Osteoblast (primary cell): Measurements from ENCODE around the gene UFD1. TPM values are rescaled to one million over a fixed set of nuclear protein-coding genes. Genes with fewer than 3 reads are reported as not detected.

Source experiments
- DNase-seq: peaks from one replicate; pipeline ENCODE4 v3.0.0; 2011; ENCODE audit warnings: low spot score, mixed read lengths; ENCODE audit not compliant: insufficient read length; ENCODE audit errors: missing footprints
- H2AFZ ChIP-seq: 2 replicates; pipeline ENCODE4 v1.6.0; 2011; ENCODE audit warnings: mild to moderate bottlenecking, low read length
- H3K27ac ChIP-seq: 2 replicates; pipeline ENCODE4 v1.5.1; 2011; ENCODE audit warnings: mild to moderate bottlenecking, low read depth, low read length, moderate library complexity
- H3K27me3 ChIP-seq: 2 replicates; pipeline ENCODE4 v1.6.0; 2012; ENCODE audit warnings: mild to moderate bottlenecking, control low read depth, inconsistent platforms, low read length, moderate library complexity; ENCODE audit not compliant: insufficient read depth
- H3K36me3 ChIP-seq: 2 replicates; pipeline ENCODE4 v1.5.1; 2011; ENCODE audit warnings: mild to moderate bottlenecking, low read length, control low read depth, moderate library complexity; ENCODE audit not compliant: insufficient read depth
- H3K4me1 ChIP-seq: 2 replicates; pipeline ENCODE4 v1.5.1; 2011; ENCODE audit warnings: mild to moderate bottlenecking, low read length, control low read depth, moderate library complexity; ENCODE audit not compliant: insufficient read depth
- H3K4me2 ChIP-seq: 2 replicates; pipeline ENCODE4 v1.6.0; 2011; ENCODE audit warnings: mild to moderate bottlenecking, low read length; ENCODE audit not compliant: insufficient read depth
- H3K4me3 ChIP-seq: fragments of 200-600 bp; sonication (generic); 3 replicates; pipeline ENCODE4 v1.5.1; 2012; ENCODE audit warnings: mild to moderate bottlenecking, low read length, inconsistent platforms; ENCODE audit not compliant: insufficient read depth
- H3K79me2 ChIP-seq: 2 replicates; pipeline ENCODE4 v1.6.0; 2012; ENCODE audit warnings: mild to moderate bottlenecking, low read length, control low read depth, inconsistent platforms; ENCODE audit not compliant: insufficient read depth
- H3K9me3 ChIP-seq: 2 replicates; pipeline ENCODE4 v1.5.1; 2011; ENCODE audit warnings: low read depth, low read length, control low read depth
- H4K20me1 ChIP-seq: 2 replicates; pipeline ENCODE4 v1.6.0; 2012; ENCODE audit warnings: mild to moderate bottlenecking, low read length, control low read depth; ENCODE audit not compliant: insufficient read depth
- total RNA-seq: library from RNA; depleted of rRNA; stranded (reverse); fragments of >200 nt; gene quantifications from 2 replicates; pipeline ENCODE4 v1.2.3, GENCODE V29; 2012
- TF ChIP-seq, protein P1 (sequence below): IDR thresholded peaks from 2 replicates; pipeline ENCODE4 v1.5.1; 2011; ENCODE audit warnings: mild to moderate bottlenecking, low read depth, low read length, moderate library complexity; ENCODE audit errors: extremely low read depth

Gene UFD1
- total RNA-seq, 1 donor: 56.8 TPM

DNA sequence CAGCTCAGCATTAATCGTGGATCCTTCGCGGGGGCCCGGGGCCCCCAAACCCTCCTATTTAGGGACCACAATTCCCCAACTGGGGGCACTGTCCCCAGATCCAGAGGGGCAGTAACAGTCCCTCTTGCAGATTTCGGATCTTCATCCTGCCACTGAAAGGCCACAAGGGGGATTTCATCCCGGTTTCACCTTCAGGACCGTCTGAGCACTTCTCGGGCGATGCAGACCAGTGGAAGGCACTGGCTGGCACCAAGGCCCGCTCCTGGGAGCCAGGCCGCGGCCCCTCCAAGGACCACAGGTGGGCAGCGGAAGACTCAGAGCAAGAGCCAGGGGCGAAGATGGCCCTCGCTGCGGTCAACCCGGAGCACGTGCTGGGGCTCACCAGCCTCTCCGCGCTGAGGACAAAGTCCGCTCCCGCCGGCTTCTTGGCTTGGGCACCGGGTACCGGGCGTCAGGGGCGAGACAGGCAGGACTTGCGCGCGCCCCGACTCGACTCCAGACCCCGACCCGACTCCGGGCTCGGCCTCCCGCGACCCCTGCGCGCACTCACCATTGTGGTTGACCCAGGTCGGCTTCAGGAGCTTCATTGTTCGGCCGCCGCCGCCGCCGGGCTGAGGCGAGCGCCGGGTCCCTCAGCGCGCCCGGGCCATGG is 48.0 kb downstream of the UFD1 start:
- peak overlapping the region; percentile 94 for H3K4me2 ChIP-seq
- DNase-seq: peak; percentile 86
- peaks cover 54% of the 10 kb centered on the region for H3K79me2 ChIP-seq
- peak overlapping the region; percentile 92 for H3K4me3 ChIP-seq
- H4K20me1 ChIP-seq: peaks cover 23% of the 10 kb centered on the region
- peak overlapping the region; percentile 91 for H3K27ac ChIP-seq
- H2AFZ ChIP-seq: peak overlapping the region; percentile 64
- no peaks in the 10 kb centered on the region for H3K27me3 ChIP-seq
- peaks cover 23% of the 10 kb centered on the region for H3K4me1 ChIP-seq
- peaks cover 18% of the 10 kb centered on the region for H3K36me3 ChIP-seq
- H3K9me3 ChIP-seq: no peaks in the 10 kb centered on the region
- TF ChIP-seq, protein P1, sequence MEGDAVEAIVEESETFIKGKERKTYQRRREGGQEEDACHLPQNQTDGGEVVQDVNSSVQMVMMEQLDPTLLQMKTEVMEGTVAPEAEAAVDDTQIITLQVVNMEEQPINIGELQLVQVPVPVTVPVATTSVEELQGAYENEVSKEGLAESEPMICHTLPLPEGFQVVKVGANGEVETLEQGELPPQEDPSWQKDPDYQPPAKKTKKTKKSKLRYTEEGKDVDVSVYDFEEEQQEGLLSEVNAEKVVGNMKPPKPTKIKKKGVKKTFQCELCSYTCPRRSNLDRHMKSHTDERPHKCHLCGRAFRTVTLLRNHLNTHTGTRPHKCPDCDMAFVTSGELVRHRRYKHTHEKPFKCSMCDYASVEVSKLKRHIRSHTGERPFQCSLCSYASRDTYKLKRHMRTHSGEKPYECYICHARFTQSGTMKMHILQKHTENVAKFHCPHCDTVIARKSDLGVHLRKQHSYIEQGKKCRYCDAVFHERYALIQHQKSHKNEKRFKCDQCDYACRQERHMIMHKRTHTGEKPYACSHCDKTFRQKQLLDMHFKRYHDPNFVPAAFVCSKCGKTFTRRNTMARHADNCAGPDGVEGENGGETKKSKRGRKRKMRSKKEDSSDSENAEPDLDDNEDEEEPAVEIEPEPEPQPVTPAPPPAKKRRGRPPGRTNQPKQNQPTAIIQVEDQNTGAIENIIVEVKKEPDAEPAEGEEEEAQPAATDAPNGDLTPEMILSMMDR: peak; percentile 21

DNA sequence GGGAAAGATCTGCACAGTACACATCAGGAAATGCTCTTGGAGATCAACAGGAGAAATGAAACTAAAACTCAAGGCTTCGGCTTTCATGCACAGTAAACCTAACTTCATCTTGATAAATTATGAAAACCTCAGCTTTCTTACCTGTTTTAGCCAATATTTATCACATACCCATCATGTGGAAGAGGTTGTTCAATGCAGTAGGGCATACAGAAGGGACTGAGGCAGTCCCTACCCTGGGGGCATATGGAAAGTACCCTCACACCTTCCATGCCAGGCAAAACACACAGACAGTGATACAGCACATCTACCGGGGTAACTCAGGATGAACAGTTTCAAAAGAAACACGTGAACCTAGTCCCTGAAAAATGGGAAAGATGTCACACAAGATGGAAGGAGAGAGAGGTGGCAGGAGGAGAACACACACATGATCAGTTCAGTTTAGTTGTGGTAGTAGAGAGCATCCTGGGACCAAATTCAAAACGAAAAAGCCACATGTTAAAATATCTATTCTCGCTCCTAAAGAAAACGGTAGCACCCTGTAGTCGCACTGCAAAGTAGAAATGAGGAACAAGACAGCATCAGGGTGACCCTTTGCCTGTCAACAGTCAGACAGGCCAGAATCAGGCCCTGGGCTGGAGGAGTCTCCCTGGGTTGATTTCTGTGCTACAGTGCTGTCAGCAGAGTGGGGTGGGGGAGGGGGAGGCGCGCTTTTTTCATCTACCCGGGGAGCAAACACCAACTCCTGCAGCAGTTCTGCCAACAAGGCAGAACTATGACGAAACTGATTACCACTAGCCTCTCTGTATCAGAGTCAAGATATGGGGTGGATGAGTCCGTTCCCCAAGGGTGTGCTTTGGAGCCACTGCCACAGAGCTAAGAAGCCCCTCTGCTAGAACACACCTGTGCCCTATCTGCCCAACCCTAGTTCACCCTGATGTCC is 48.8 kb downstream of the UFD1 start:
- peak; percentile 86 for DNase-seq
- peak overlapping the region; percentile 94 for H3K4me2 ChIP-seq
- peaks cover 27% of the 10 kb centered on the region for H4K20me1 ChIP-seq
- peaks cover 23% of the 10 kb centered on the region for H3K4me1 ChIP-seq
- H3K79me2 ChIP-seq: peaks cover 59% of the 10 kb centered on the region
- peak overlapping the region; percentile 32 for H2AFZ ChIP-seq
- H3K4me3 ChIP-seq: peak overlapping the region; percentile 92
- H3K27me3 ChIP-seq: no peaks in the 10 kb centered on the region
- peaks cover 10% of the 10 kb centered on the region for H3K36me3 ChIP-seq
- no peaks in the 10 kb centered on the region for H3K9me3 ChIP-seq
- TF ChIP-seq, protein P1: no peak
- H3K27ac ChIP-seq: peak overlapping the region; percentile 91

DNA sequence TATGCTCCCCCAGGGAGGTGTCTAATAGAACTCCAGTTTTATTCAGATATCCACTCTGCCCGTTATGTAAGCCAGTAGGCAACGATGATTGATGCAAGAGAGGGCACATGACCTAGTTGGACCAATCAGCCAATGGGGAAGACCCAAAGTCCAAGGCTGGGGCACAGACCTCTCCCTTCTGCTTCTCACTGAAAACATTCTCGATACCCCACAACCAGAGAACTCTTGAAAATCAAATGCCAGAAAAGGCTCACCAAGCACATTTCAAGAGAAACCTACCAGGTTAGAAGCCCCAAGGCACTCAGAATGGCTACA is 54.9 kb downstream of the UFD1 start:
- H3K4me1 ChIP-seq: peaks cover 16% of the 10 kb centered on the region
- DNase-seq: no peak
- no peaks in the 10 kb centered on the region for H3K9me3 ChIP-seq
- no peaks in the 10 kb centered on the region for H3K27me3 ChIP-seq
- peaks cover 57% of the 10 kb centered on the region for H4K20me1 ChIP-seq
- H3K79me2 ChIP-seq: peaks cover 97% of the 10 kb centered on the region
- no peak overlapping the region for H2AFZ ChIP-seq
- H3K4me2 ChIP-seq: no peak overlapping the region
- TF ChIP-seq, protein P1: no peak
- H3K36me3 ChIP-seq: no peaks in the 10 kb centered on the region
- no peak overlapping the region for H3K4me3 ChIP-seq
- H3K27ac ChIP-seq: no peak overlapping the region
